Epithelial cell of proximal tubule (primary cell): Measurements from ENCODE around the gene CGN. TPM values are rescaled to one million over a fixed set of nuclear protein-coding genes. Genes with fewer than 3 reads are reported as not detected.

ENCODE experiments used
- DNase-seq: peaks from one replicate; pipeline ENCODE4 v3.0.0-alpha.2; 2011; ENCODE audit warnings: low read depth
- H3K4me3 ChIP-seq: 2 replicates; pipeline ENCODE4 v1.5.1; 2011; ENCODE audit warnings: low read depth, mild to moderate bottlenecking, low read length
- total RNA-seq: library from RNA; depleted of rRNA; stranded (reverse); fragments of >200 nt; gene quantifications from 2 replicates; pipeline ENCODE4 v1.2.3, GENCODE V29; 2015
- TF ChIP-seq, protein P1 (sequence below): conservative IDR thresholded peaks from 2 replicates; pipeline ENCODE4 v1.5.1; 2012; ENCODE audit warnings: low read depth, mild to moderate bottlenecking, low read length

Gene CGN
- total RNA-seq, 1 donor from 2014 or later, result 9.5 TPM

DNA sequence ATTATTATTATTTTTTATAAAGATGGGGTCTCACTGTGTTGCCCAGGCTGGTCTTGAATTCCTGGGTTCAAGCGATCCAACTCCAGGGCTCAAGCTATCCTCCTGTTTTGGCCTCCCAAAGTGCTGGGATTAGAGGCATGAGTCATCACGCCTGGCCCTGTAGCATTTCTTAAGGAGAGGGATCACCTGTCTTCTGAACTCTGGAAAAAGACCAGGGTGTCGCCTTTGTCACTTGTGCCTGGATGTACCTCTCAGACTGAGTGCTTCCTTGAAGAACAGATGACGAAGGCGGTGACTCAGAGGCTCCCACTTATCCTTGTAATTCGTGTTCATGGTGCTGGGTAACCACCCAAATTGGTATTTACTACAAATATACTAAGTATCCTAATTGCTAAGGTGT lies 2.4 kb upstream of the CGN start:
- TF ChIP-seq, protein P1, sequence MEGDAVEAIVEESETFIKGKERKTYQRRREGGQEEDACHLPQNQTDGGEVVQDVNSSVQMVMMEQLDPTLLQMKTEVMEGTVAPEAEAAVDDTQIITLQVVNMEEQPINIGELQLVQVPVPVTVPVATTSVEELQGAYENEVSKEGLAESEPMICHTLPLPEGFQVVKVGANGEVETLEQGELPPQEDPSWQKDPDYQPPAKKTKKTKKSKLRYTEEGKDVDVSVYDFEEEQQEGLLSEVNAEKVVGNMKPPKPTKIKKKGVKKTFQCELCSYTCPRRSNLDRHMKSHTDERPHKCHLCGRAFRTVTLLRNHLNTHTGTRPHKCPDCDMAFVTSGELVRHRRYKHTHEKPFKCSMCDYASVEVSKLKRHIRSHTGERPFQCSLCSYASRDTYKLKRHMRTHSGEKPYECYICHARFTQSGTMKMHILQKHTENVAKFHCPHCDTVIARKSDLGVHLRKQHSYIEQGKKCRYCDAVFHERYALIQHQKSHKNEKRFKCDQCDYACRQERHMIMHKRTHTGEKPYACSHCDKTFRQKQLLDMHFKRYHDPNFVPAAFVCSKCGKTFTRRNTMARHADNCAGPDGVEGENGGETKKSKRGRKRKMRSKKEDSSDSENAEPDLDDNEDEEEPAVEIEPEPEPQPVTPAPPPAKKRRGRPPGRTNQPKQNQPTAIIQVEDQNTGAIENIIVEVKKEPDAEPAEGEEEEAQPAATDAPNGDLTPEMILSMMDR, result no peak
- H3K4me3 ChIP-seq, result no peak overlapping the region
- no peak for DNase-seq

DNA sequence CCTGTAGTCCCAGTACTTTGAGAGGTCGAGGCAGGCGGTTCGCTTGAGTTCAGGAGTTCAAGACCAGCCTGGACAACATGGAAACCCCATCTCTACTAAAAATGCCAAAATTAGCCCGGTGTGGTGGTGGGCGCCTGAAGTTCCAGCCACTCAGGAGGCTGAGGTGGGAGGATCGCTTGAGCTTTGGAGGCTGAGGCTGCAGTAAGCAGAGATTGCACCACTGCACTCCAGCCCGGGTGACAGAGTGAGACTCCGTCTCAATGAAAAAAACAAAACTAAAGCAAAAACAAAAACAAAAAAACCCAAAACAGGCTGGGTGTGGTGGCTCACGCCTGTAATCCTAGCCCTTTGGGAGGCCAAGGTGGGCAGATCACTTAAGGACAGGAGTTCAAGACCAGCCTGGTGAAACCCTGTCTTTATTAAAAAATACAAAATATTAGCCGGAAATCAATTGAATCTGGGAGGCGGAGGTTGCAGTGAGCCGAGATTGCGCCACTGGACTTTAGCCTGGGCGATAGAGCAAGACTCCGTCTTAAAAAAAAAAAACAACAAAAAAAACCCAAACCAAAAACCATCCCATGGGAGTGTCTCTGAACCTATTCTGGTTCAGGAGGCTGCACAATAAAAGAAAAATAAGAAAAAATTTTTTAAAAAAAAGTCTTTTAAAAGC lies 1.7 kb upstream of the CGN start:
- H3K4me3 ChIP-seq, result no peak overlapping the region
- no peak for DNase-seq
- TF ChIP-seq, protein P1, result no peak

- H3K4me3 ChIP-seq, result no peak overlapping the region
- no peak for DNase-seq
- TF ChIP-seq, protein P1, result no peak
Observed at GRCh38 chr1:151510020-151510405, 1.2 kb upstream of the CGN start.

GRCh38 chr1:151510614-151510956 lies 602 bp upstream of the CGN start:
- TF ChIP-seq, protein P1, result no peak
- DNase-seq, result no peak
- H3K4me3 ChIP-seq, result peak overlapping the region; percentile 66

- H3K4me3 ChIP-seq, result peak overlapping the region; percentile 66
- TF ChIP-seq, protein P1, result no peak
- no peak for DNase-seq
Observed at GRCh38 chr1:151511636-151512215, 539 bp downstream of the CGN start.

DNA sequence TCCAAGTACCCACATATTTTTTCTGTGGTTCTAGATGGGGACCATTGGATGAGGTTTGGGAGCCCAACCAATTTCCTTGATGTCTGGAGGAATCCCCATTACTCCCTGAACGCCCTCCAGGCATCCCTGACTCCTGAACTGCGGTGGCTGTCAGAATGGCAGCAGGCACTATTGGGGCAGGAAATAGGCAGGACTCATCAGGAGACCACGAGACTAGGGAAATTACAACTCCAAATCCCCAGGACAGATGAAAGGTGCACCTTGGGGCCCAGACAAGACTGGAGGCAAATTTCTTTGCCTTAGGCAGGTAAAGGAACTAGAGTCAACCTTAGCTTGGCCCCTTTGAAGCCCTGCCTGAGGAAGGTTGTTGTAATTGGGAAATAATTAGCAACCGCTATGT lies 1.1 kb downstream of the CGN start:
- DNase-seq, result no peak
- TF ChIP-seq, protein P1, result no peak
- peak overlapping the region; percentile 66 for H3K4me3 ChIP-seq

DNA sequence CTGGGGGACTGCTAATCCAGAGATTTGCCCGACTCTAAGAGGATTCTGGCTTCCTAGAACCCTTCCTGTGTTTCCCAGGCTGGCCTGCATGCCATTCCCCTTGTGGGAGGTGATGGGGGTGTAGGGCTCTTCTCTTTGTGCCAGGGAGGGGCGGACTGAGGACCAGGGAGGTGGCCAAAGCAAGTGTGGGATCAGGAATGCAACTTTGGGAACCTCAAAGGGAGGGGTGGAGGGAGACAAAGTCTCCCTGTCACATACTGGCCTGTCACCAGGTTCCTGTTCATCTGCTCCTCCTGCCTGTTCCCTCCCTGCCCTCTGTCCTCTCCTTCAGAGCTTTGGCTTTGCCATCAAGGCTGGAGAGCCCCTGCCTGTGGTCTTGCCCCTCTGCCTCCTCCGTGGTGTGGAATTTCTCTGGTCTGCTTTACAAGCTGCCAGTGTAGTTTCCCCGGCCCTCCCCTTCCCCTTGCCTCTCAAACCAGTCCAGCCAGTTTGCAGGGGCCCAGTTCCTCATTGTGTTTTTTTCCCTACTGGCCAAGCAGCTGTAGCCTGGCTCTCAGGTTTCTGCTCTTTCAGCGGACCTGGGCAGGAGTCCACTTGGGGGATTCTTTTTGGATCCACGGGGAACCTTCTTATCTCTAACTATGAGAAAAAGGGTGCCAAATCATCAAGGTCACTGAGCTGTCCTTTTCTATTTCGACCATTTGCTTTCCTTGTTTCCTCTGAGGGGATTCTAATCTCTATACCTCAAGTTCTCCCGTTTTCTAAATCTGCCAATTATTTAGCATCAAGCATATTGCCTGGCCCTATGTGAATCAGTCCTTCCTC lies 1.8 kb downstream of the CGN start:
- TF ChIP-seq, protein P1, result no peak
- no peak for DNase-seq
- H3K4me3 ChIP-seq, result peak overlapping the region; percentile 66
